ENCODE data around the gene TC2N. TPM values are rescaled to one million over a fixed set of nuclear protein-coding genes. Genes with fewer than 3 reads are reported as not detected.

Gene TC2N
- total and polyA plus RNA-seq, 12 donors, result 0.89 to 28.4 (median 4.3) TPM

DNA sequence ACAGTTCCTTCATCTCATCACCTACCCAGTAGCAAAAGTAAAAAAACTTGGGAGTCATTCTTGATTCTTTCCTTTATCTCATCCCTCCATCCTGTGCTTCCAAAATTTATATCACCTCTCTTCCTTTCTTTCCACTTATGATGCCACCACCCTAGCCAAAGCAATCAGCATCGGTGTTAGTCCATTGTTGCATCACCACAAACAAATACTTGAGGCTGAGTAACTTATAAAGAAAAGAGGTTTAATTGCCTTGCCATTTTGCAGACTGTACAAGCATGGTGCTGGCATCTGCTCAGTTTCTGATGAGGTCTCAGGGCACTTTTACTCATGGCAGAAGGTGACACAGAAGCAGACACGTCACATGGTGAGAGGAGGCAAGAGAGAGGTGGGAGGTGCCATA lies 115.6 kb downstream of the TC2N start:
- Histone ChIP-seq H3K4me3 (no peak overlapping the region), H3K4me1 (replicated peaks in 1 of 2) (no peaks in the 10 kb centered on the region), H3K27me3 (no peaks in the 10 kb centered on the region), H3K27ac (no peak overlapping the region), H3K36me3 (replicated peaks in 1 of 2) (no peaks in the 10 kb centered on the region), H3K9me3 (replicated peaks in 1 of 3) (no peaks in the 10 kb centered on the region)
- TF ChIP-seq POLR2A (IDR thresholded peaks at IDR 0.05), result no peak
- TF ChIP-seq, protein P1, sequence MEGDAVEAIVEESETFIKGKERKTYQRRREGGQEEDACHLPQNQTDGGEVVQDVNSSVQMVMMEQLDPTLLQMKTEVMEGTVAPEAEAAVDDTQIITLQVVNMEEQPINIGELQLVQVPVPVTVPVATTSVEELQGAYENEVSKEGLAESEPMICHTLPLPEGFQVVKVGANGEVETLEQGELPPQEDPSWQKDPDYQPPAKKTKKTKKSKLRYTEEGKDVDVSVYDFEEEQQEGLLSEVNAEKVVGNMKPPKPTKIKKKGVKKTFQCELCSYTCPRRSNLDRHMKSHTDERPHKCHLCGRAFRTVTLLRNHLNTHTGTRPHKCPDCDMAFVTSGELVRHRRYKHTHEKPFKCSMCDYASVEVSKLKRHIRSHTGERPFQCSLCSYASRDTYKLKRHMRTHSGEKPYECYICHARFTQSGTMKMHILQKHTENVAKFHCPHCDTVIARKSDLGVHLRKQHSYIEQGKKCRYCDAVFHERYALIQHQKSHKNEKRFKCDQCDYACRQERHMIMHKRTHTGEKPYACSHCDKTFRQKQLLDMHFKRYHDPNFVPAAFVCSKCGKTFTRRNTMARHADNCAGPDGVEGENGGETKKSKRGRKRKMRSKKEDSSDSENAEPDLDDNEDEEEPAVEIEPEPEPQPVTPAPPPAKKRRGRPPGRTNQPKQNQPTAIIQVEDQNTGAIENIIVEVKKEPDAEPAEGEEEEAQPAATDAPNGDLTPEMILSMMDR (IDR thresholded peaks at IDR 0.05), result no peak
- DNase-seq, result no peak
- WGBS, 4 donors, result 71 to 90% (median 73%) methylated on average over 2 of the region's 2 CpGs
- intact Hi-C loops (cut with DNase I), result no loop called here

- WGBS, 4 donors, result 80 to 87% (median 84%) methylated on average over 3 of the region's 3 CpGs
- Histone ChIP-seq H3K27ac (no peak overlapping the region), H3K36me3 (replicated peaks in 1 of 2) (no peaks in the 10 kb centered on the region), H3K27me3 (no peaks in the 10 kb centered on the region), H3K9me3 (replicated peaks in 1 of 3) (no peaks in the 10 kb centered on the region), H3K4me1 (replicated peaks in 1 of 2) (no peaks in the 10 kb centered on the region), H3K4me3 (no peak overlapping the region)
- intact Hi-C loops (cut with DNase I), result no loop called here
- no peak for DNase-seq
- TF ChIP-seq, protein P1 (IDR thresholded peaks at IDR 0.05), result no peak
- TF ChIP-seq POLR2A (IDR thresholded peaks at IDR 0.05), result no peak
Observed at GRCh38 chr14:91750634-91751198, 116.6 kb downstream of the TC2N start.

DNA sequence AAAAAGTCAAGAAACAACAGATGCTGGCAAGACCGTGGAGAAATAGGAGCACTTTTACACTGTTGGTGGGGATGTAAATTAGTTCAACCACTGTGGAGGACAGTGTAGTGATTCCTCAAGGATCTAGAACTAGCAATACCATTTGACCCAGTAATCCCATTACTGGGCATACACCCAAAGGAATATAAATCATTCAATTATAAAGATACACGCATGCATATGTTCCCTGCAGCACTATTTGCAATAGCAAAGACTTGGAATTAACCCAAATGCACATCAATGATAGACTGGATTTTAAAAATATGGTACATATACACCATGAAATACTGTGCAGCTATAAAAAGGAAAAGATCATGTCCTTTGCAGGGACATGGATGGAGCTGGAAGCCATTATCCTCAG lies 117.5 kb downstream of the TC2N start:
- H3K4me1 ChIP-seq (replicated peaks in 1 of 2), result no peaks in the 10 kb centered on the region
- no peaks in the 10 kb centered on the region for H3K27me3 ChIP-seq
- DNase-seq, result no peak
- WGBS, 4 donors, result 47 to 63% (median 49%) methylated on average over 2 of the region's 2 CpGs
- intact Hi-C loops (cut with DNase I), result no loop called here
- no peaks in the 10 kb centered on the region for H3K36me3 ChIP-seq (replicated peaks in 1 of 2)
- H3K4me3 ChIP-seq, result no peak overlapping the region
- H3K27ac ChIP-seq, result no peak overlapping the region
- TF ChIP-seq POLR2A (IDR thresholded peaks at IDR 0.05), result no peak
- TF ChIP-seq, protein P1 (IDR thresholded peaks at IDR 0.05), result no peak
- H3K9me3 ChIP-seq (replicated peaks in 1 of 3), result no peaks in the 10 kb centered on the region

GRCh38 chr14:91748049-91748448 lies 119.3 kb downstream of the TC2N start:
- H3K27me3 ChIP-seq, result no peaks in the 10 kb centered on the region
- no peaks in the 10 kb centered on the region for H3K36me3 ChIP-seq (replicated peaks in 1 of 2)
- no peaks in the 10 kb centered on the region for H3K9me3 ChIP-seq (replicated peaks in 1 of 3)
- TF ChIP-seq, protein P1 (IDR thresholded peaks at IDR 0.05), result no peak
- no peak for TF ChIP-seq POLR2A (IDR thresholded peaks at IDR 0.05)
- intact Hi-C loops (cut with DNase I), result no loop called here
- no peak for DNase-seq
- 86 to 96% (median 93%) methylated on average over 2 of the region's 2 CpGs for WGBS, 4 donors
- no peak overlapping the region for H3K27ac ChIP-seq
- H3K4me1 ChIP-seq (replicated peaks in 1 of 2), result no peaks in the 10 kb centered on the region
- no peak overlapping the region for H3K4me3 ChIP-seq

Measured in adrenal gland (tissue), 12 donors.